GM23338 (cell line): ENCODE data around the gene ADAT2. TPM values are rescaled to one million over a fixed set of nuclear protein-coding genes. Genes with fewer than 3 reads are reported as not detected.
"Not testable (repeated sequence)": the region's sequence is repeated elsewhere in the genome, so short reads cannot be mapped to it uniquely, and the experiment has no call there.

Source experiments
- ATAC-seq: fragments of 200-7000 bp; cut with Tn5 transposase; 3 replicates; pipeline ENCODE4 v1.9.1; 2020
- DNase-seq: peaks from one replicate; pipeline ENCODE4 v3.0.0-alpha.2; 2015; ENCODE audit warnings: low spot score
- H2AFZ ChIP-seq: fragments of 200-600 bp; sonication (generic); 2 replicates; pipeline ENCODE4 v1.8.0; 2016; ENCODE audit warnings: antibody characterized with exemption, mild to moderate bottlenecking, moderate library complexity
- H3F3A ChIP-seq: fragments of 200-600 bp; sonication (generic); replicated peaks from 2 replicates; pipeline ENCODE4 v1.8.0; 2017; ENCODE audit warnings: antibody characterized with exemption, mixed run types, low read depth
- H3K27ac ChIP-seq: fragments of 200-600 bp; sonication (generic); 2 replicates; pipeline ENCODE4 v1.6.1; 2016; ENCODE audit warnings: low read depth
- H3K27me3 ChIP-seq: fragments of 200-600 bp; sonication (generic); 2 replicates; pipeline ENCODE4 v1.8.0; 2016; ENCODE audit warnings: mild to moderate bottlenecking, mixed run types, moderate library complexity; ENCODE audit not compliant: insufficient read depth
- H3K36me3 ChIP-seq: fragments of 200-600 bp; sonication (generic); 2 replicates; pipeline ENCODE4 v1.8.0; 2016; ENCODE audit warnings: mild to moderate bottlenecking; ENCODE audit not compliant: insufficient read depth
- H3K4me1 ChIP-seq: fragments of 200-600 bp; sonication (generic); 2 replicates; pipeline ENCODE4 v1.8.0; 2016; ENCODE audit warnings: mild to moderate bottlenecking, moderate library complexity; ENCODE audit not compliant: insufficient read depth
- H3K4me2 ChIP-seq: fragments of 200-600 bp; sonication (generic); 2 replicates; pipeline ENCODE4 v1.7.1; 2017; ENCODE audit warnings: mixed run types
- H3K4me3 ChIP-seq: fragments of 200-600 bp; sonication (generic); 2 replicates; pipeline ENCODE4 v1.6.1; 2016; ENCODE audit warnings: mixed run types
- H3K79me2 ChIP-seq: fragments of 200-600 bp; sonication (generic); replicated peaks from 2 replicates; pipeline ENCODE4 v1.8.0; 2017; ENCODE audit warnings: mild to moderate bottlenecking; ENCODE audit not compliant: insufficient read depth
- H3K9me2 ChIP-seq: fragments of 200-600 bp; sonication (generic); 2 replicates; pipeline ENCODE4 v1.8.0; 2017; ENCODE audit not compliant: insufficient read depth
- H4K20me1 ChIP-seq: fragments of 200-600 bp; sonication (generic); replicated peaks from 2 replicates; pipeline ENCODE4 v1.8.0; 2017; ENCODE audit warnings: mild to moderate bottlenecking; ENCODE audit not compliant: insufficient read depth
- H3K27ac Mint-ChIP-seq: 2 replicates; pipeline ENCODE4 v1.8.0; 2020; ENCODE audit warnings: inconsistent platforms, mild to moderate bottlenecking, moderate library complexity, mixed read lengths
- H3K27me3 Mint-ChIP-seq: 3 replicates; pipeline ENCODE4 v1.8.0; 2022; ENCODE audit warnings: low read depth, mild to moderate bottlenecking, moderate library complexity, mixed read lengths, inconsistent platforms; ENCODE audit not compliant: insufficient read depth, poor library complexity
- H3K36me3 Mint-ChIP-seq: 3 replicates; pipeline ENCODE4 v1.8.0; 2021; ENCODE audit warnings: low read depth, mild to moderate bottlenecking, inconsistent platforms, moderate library complexity, mixed read lengths
- H3K4me1 Mint-ChIP-seq: 3 replicates; pipeline ENCODE4 v1.8.0; 2020; ENCODE audit warnings: mild to moderate bottlenecking, inconsistent platforms, mixed read lengths
- H3K4me3 Mint-ChIP-seq: 3 replicates; pipeline ENCODE4 v1.8.0; 2021; ENCODE audit warnings: moderate library complexity, mild to moderate bottlenecking, inconsistent platforms, mixed read lengths
- H3K9me3 Mint-ChIP-seq: 3 replicates; pipeline ENCODE4 v1.8.0; 2020; ENCODE audit warnings: moderate library complexity, mild to moderate bottlenecking, inconsistent platforms, mixed read lengths
- EZH2 ChIP-seq: fragments of 200-600 bp; sonication (generic); IDR thresholded peaks from one replicate; pipeline ENCODE4 v1.8.0; 2017; ENCODE audit warnings: antibody characterized with exemption, mild to moderate bottlenecking, low read depth; ENCODE audit not compliant: unreplicated experiment
- EZH2phosphoT487 ChIP-seq: fragments of 200-600 bp; sonication (generic); IDR thresholded peaks from one replicate; pipeline ENCODE4 v1.8.1; 2018; ENCODE audit warnings: antibody characterized with exemption; ENCODE audit not compliant: unreplicated experiment
- JUNB ChIP-seq: IDR thresholded peaks from one replicate; pipeline ENCODE4 v1.6.1; 2016; ENCODE audit warnings: antibody characterized with exemption; ENCODE audit not compliant: unreplicated experiment
- STAT1 ChIP-seq: IDR thresholded peaks from one replicate; pipeline ENCODE4 v1.6.1; 2016; ENCODE audit warnings: antibody characterized with exemption; ENCODE audit not compliant: unreplicated experiment
- ZNF114 ChIP-seq: fragments of 250-450 bp; sonication (Bioruptor Pico); IDR thresholded peaks from 2 replicates; pipeline ENCODE4 v1.5.0; 2020; ENCODE audit warnings: mild to moderate bottlenecking, moderate library complexity
- ZNF331 ChIP-seq: fragments of 250-450 bp; sonication (Bioruptor Pico); IDR thresholded peaks from 2 replicates; pipeline ENCODE4 v1.5.0; 2020; ENCODE audit warnings: low read depth, mild to moderate bottlenecking, moderate library complexity
- polyA plus RNA-seq: library from polyadenylated mRNA; unstranded; fragments of >200 nt; fragmentation: Nextera tagmentation; extraction: Ambion mirVana; gene quantifications from 2 replicates; pipeline ENCODE4 v1.2.1, GENCODE V29; 2016
- total RNA-seq: library from RNA; depleted of rRNA; stranded (reverse); fragments of >200 nt; shearing (Covaris generic); gene quantifications from 2 replicates; pipeline ENCODE4 v1.2.3, GENCODE V29; 2014
- TF ChIP-seq, protein P1 (sequence below): IDR thresholded peaks from 2 replicates; pipeline ENCODE4 v1.6.1; 2016; ENCODE audit warnings: antibody characterized with exemption
- TF ChIP-seq, protein P2 (sequence below), 2 experiments: fragments of 200-600 bp in 1 of 2; sonication (generic) in 1 of 2; conservative IDR thresholded peaks; 2 replicates each; pipeline versions ENCODE4 v1.5.1 to v1.6.1; 2016 to 2017; ENCODE audit warnings: antibody characterized with exemption in 2 of 2, low read depth in 2 of 2, mild to moderate bottlenecking in 2 of 2, moderate library complexity in 1 of 2
- TF ChIP-seq, protein P3 (sequence below): IDR thresholded peaks from one replicate; pipeline ENCODE4 v1.6.1; 2018; ENCODE audit warnings: antibody characterized with exemption; ENCODE audit not compliant: unreplicated experiment

The ADAT2 gene
- total and polyA plus RNA-seq, 2 experiments from 2014 or later: 7.4 to 13.7 TPM

DNA sequence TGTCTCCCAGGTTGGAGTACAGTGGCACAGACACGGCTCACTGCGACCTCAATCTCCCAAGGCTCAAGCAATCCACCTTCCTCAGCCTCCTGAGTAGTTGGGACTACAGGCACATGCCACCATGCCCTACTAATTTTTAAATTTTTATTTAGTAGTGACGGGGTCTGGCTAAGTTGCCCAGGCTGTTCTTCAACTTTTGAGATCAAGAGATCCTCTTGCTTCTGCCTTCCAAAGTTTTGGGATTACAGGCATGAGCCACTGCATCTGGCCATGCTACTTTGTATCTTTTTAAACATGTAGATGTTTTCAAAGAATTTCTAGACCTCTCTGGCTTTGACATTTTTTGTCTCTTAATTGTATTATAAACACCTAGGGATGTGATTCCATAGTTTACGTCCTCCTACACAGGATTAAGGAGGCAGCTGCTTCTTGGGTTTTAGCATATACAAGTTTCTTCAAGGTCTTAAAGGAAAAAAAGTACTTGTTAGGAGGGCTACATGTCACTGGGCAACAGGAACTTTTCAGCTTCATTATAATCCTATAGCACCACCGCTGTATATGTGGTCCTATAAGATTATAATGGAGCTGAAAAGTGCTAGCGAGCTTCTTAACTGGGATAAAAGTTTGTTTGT is 1.3 kb downstream of the ADAT2 start (continued):
- TF ChIP-seq ZNF331 (no peak), EZH2 (no peak), ZNF114 (no peak)
- TF ChIP-seq, protein P1, sequence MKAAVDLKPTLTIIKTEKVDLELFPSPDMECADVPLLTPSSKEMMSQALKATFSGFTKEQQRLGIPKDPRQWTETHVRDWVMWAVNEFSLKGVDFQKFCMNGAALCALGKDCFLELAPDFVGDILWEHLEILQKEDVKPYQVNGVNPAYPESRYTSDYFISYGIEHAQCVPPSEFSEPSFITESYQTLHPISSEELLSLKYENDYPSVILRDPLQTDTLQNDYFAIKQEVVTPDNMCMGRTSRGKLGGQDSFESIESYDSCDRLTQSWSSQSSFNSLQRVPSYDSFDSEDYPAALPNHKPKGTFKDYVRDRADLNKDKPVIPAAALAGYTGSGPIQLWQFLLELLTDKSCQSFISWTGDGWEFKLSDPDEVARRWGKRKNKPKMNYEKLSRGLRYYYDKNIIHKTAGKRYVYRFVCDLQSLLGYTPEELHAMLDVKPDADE: no peak
- TF ChIP-seq, protein P2, sequence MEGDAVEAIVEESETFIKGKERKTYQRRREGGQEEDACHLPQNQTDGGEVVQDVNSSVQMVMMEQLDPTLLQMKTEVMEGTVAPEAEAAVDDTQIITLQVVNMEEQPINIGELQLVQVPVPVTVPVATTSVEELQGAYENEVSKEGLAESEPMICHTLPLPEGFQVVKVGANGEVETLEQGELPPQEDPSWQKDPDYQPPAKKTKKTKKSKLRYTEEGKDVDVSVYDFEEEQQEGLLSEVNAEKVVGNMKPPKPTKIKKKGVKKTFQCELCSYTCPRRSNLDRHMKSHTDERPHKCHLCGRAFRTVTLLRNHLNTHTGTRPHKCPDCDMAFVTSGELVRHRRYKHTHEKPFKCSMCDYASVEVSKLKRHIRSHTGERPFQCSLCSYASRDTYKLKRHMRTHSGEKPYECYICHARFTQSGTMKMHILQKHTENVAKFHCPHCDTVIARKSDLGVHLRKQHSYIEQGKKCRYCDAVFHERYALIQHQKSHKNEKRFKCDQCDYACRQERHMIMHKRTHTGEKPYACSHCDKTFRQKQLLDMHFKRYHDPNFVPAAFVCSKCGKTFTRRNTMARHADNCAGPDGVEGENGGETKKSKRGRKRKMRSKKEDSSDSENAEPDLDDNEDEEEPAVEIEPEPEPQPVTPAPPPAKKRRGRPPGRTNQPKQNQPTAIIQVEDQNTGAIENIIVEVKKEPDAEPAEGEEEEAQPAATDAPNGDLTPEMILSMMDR (conservative IDR thresholded peaks at IDR 0.05; ENCODE audit: low read depth in 2 of 2): no peak
- TF ChIP-seq, protein P3, sequence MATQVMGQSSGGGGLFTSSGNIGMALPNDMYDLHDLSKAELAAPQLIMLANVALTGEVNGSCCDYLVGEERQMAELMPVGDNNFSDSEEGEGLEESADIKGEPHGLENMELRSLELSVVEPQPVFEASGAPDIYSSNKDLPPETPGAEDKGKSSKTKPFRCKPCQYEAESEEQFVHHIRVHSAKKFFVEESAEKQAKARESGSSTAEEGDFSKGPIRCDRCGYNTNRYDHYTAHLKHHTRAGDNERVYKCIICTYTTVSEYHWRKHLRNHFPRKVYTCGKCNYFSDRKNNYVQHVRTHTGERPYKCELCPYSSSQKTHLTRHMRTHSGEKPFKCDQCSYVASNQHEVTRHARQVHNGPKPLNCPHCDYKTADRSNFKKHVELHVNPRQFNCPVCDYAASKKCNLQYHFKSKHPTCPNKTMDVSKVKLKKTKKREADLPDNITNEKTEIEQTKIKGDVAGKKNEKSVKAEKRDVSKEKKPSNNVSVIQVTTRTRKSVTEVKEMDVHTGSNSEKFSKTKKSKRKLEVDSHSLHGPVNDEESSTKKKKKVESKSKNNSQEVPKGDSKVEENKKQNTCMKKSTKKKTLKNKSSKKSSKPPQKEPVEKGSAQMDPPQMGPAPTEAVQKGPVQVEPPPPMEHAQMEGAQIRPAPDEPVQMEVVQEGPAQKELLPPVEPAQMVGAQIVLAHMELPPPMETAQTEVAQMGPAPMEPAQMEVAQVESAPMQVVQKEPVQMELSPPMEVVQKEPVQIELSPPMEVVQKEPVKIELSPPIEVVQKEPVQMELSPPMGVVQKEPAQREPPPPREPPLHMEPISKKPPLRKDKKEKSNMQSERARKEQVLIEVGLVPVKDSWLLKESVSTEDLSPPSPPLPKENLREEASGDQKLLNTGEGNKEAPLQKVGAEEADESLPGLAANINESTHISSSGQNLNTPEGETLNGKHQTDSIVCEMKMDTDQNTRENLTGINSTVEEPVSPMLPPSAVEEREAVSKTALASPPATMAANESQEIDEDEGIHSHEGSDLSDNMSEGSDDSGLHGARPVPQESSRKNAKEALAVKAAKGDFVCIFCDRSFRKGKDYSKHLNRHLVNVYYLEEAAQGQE: no peak

DNA sequence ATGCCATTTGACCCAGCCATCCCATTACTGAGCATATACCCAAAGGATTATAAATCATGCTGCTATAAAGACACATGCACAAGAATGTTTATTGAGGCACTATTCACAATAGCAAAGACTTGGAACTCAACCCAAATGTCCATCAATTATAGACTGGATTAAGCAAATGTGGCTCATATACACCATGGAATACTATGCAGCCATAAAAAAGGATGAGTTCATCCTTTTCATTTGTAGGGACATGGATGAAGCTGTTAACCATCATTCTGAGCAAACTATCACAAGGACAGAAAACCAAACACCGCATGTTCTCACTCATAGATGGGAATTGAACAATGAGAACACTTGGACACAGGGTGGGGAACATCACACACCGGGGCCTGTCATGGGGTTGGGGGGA is 2.6 kb downstream of the ADAT2 start:
- not testable (repeated sequence) for H4K20me1 ChIP-seq, H3K27me3 ChIP-seq, H3K4me3 ChIP-seq, ATAC-seq, H3K4me3 Mint-ChIP-seq, H3K36me3 ChIP-seq, H3K36me3 Mint-ChIP-seq, H2AFZ ChIP-seq, H3K27ac ChIP-seq, H3K4me2 ChIP-seq, H3K27ac Mint-ChIP-seq, H3K9me2 ChIP-seq, H3K9me3 Mint-ChIP-seq, H3F3A ChIP-seq, H3K27me3 Mint-ChIP-seq, DNase-seq
- Histone ChIP-seq H3K4me1 (peaks cover 13% of the 10 kb centered on the region), H3K79me2 (peaks cover 38% of the 10 kb centered on the region)
- H3K4me1 Mint-ChIP-seq: peaks cover 17% of the 10 kb centered on the region

DNA sequence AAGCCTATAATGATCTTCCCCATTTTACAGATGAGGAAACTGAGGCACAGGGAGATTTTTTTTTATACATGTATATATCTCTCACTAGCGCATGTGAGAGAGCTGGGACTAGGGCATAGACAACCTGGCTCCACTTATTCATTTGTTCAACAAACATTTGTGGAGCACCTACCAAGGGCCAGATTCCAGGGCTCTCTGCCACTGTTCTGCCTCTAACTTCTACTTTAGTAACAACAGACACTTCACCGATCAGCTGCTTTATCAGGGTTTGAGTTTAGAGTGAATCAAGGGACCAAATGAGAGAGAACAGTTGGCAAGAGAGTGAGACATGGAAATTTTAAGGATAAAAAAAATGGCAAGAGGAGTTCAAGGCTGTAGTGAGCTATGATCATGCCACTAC is 7.4 kb downstream of the ADAT2 start:
- Mint-ChIP-seq H3K4me1 (peaks cover 10% of the 10 kb centered on the region), H3K4me3 (no peak overlapping the region), H3K9me3 (no peaks in the 10 kb centered on the region), H3K27me3 (no peaks in the 10 kb centered on the region), H3K36me3 (peaks cover 22% of the 10 kb centered on the region), H3K27ac (no peak overlapping the region)
- Histone ChIP-seq H4K20me1 (no peaks in the 10 kb centered on the region; the same call in none of the 2 replicates), H3K4me2 (no peak overlapping the region), H3K27me3 (no peaks in the 10 kb centered on the region), H2AFZ (no peak overlapping the region), H3K4me1 (peaks cover 8% of the 10 kb centered on the region; the same call in 1 of the 2 replicates), H3K27ac (no peak overlapping the region), H3K9me2 (no peaks in the 10 kb centered on the region), H3K79me2 (peaks cover 34% of the 10 kb centered on the region), H3K4me3 (no peak overlapping the region), H3K36me3 (peaks cover 3% of the 10 kb centered on the region; the same call in 1 of the 2 replicates), H3F3A (no peaks in the 10 kb centered on the region)
- no peak for DNase-seq
- ATAC-seq: no peak
- TF ChIP-seq STAT1 (no peak), EZH2phosphoT487 (no peak), JUNB (no peak), ZNF114 (no peak)
- TF ChIP-seq, protein P3: no peak
- TF ChIP-seq, protein P2 (conservative IDR thresholded peaks at IDR 0.05; ENCODE audit: low read depth in 2 of 2): no peak
